GM18861 (cell line): ENCODE data around the gene PSMC3.

Source experiments
- ATAC-seq: cut with Tn5 transposase; IDR thresholded peaks from one replicate; pipeline ENCODE4 v1.9.1; 2021; ENCODE audit not compliant: unreplicated experiment

The PSMC3 gene

DNA sequence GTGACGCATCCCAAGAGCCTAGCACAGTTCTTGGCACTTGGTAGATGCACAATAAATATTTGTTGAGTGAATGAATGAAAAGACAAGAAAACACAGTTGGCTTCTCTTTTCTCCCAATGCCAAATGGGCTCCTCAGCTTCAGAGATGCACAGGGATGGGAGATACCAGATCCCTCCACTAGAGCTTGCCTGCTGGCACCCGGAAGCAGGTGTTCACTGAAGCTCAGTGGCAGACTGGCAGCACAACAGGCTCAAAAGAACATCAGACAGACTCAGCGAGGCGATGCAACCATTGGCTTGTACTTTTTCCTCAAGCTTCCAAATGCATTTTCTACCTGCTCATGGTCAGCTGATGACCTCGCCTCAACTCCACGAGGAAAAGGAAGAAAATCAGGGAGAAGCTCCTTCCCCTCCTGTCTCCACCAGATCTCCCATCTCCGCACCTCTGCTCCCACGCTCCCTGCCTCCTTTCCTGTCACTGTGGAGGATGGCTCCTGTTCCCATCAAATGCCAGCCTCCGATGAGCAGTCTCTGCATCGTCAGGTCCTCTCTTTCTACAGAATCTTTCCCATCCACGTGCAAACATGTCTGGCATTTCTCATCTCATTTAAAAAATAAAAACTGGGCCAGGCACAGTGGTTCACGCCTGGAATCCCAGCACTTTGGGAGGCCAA is 16.9 kb upstream of the PSMC3 start:
- ATAC-seq, result no peak

DNA sequence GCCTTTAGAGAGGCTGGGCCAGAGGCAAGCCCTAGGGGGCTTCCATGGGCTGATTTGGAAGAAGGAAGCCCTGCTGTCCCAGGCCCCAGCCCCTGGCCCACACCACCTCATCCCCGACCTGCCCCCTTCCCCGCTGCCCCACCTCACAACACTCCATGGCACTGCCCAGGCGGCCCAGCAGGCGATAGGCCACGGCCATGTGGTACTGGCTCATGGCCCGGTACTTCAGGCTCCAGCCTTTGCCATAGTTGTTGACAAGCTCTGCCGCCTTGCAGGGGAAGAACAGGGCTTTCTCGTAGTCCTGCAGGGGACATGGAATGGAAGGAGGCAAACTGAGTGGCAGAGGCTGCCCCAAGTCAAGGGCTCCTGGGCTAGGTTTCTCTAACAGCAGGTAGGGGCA is 16.3 kb upstream of the PSMC3 start:
- no peak for ATAC-seq

DNA sequence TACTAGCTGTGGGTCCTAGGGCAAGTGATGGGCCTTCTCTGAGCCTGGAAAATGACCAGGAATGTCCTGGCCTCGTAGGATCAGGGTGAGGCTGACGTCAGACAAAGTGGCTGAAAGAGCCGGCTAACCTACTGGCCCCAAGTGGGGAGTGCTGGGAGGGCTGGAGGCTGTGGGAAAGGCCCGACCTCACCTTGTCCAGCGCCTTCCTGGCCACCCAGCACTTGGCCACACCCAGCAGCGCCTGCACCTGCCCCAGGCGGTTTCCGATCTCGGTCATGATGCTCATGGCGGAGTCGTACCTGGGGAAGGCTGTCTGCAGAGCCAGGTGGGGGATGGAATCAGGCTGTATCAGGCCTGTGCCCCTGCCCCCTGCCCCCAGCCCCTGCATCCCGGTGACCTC is 15.2 kb upstream of the PSMC3 start:
- ATAC-seq, result no peak

DNA sequence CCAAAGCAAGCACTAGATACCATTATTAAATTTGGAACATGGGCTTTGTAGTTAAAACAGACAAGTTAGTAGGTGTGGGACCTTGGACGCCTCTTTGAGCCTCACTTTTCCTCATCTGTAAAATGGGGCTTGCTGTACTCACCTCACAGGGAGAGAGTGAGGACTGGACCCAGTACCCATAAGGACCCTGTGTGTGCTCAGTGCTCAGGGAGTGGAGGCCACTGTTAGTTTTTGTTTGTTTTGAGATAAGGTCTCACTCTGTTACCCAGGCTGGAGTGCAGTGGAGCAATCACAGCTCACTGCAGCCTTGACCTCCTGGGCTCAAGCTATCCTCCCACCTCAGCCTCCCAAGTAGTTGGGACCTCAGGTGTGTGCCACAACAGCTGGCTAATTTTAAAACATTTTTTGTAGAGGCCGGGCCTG is 13.8 kb upstream of the PSMC3 start:
- ATAC-seq, result no peak

DNA sequence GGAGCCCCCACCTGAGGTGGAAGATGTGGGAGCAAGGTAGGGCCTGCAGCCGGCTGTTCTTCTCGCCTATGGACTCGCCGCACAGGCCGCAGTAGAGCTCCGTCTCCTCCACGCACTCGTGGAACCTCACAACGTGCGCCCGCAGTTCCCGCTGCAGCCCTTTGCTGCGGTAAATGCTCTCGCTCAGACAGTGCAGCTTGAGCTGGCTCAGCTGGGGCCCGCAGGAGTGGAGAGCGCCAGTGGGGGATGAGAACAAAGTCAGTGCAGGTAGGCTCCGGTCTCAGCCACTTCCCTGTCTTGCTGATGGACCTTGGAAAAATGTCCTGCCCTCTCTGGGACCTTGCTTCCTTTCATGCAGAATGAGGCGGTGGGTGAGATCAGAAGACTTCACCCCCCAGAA is 12.5 kb upstream of the PSMC3 start:
- ATAC-seq, result no peak

DNA sequence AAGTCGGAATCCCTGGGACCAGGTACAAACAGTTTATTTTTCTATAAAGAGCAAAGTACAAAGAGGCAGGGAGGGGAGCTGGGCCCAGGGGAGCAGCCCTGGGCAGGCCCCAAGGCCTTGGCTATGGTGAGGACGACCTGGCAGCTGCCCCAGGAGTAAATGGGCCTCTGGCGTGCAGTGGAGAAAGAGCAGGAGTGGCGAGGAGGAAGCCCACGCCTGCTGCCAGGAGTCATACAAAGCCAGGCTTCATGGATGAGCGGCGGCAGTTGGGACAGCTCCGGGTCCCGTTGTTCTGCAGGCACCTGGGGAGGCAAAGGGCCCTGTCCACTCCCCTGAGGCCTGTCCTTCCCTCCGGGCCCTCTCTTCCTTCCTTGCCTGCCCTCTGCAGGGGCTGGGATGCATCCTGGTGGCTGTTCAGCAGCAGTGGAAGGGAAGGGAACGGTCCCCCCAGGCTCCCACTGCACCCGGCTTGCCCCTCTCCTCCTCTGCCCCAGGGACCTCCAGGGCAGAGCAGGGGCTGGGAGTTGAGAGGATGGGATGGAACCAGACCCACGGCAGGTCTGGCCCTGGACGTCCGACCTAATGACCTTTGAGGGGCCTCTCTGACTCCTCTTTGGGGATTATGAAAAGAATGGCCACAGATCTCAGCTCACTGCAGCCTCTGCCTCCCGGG is 11.6 kb upstream of the PSMC3 start:
- ATAC-seq, result no peak

DNA sequence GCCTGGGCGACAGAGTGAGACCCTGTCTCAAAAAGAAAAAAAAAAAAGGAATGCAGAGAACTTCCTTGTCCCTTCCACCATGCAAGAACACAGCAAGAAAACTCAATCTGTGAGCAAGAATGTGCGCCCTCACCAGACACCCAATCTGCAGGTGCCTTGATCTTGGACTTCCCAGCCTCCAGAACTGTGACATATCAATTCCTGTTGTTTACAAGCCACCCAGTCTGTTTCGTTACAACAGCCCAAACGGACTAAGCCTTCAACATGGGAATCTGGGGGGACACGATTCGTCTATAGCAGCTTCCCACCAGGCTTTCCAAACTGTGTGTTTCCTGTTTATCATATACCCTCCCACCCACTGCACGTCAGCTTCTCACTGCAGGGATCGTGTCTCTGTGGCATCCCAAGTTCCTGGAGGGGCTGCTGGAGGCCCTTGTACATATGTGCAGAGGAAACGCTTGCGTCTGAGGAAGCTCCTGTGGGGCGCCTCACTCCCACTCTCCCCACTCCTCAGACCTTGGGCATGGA is 11.0 kb upstream of the PSMC3 start:
- ATAC-seq, result no peak

DNA sequence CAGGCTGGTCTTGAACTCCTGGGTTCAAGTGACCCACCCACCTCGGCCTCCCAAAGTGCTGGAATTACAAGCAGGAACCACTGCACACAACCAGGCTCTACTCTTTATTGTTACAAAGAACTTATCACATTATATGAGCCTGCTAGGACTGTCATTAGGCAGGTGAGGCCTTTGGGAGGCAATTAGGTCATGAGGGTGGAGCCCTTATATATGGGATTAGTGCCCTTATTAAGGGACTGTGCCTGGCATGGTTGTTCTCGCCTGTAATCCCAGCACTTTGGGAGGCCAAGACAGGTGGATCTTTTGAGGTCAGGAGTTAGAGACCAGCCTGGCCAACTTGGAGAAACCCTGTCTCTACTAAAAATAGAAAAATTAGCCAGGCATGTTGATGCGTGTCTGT is 10.5 kb upstream of the PSMC3 start:
- ATAC-seq, result no peak

DNA sequence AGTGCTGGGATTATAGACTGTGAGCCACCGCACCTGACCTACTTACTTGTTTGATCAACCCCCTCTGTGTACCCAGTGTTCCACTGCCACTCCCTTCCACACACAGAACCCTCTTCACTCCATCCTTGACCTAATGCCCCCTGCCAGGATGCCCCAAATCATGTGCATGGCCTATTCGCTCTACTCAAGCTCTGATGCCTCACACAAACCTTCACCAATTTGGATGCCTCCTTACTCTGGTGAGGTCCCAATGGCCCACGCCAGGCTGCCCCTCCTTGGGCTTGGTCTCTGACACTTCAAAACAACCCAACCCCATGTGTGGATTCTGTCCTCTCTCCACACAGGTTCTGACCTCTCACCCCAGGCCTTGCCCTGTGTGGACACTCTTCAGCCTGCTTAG is 9.4 kb upstream of the PSMC3 start:
- ATAC-seq, result no peak

DNA sequence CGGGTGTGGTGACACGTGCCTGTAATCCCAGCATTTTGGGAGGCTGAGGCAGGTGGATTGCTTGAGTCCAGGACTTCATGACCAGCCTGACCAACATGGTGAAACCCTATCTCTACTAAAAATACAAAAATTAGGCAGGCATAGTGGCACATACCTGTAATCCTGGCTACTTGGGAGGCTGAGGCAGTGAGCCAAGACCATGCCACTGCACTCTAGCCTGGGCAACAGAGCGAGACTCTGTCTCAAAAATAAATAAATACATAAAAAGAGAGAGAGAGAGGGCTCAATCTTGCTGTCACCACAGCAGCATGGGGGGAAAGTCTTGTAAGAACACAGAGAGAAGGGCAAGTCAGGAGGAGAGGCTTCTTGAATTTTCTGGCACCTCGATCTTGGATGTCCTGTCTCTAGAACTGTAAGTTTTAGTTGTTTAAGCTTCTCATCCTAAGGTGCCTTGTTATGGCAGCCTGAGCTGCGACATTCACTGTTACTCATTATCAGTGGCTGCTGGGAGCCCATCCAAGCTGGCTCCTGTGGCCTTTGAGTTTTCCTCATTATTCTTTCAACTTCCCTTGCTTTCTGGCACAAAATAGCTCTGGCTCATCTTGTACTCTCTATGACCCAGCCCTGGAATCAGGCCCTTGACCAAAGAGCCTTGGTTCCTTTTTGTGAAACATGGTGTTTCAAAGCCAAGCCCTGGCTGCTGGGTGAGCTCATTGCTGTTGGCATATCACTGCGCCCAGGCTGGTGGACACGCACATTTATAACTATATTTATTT is 8.0 kb upstream of the PSMC3 start:
- ATAC-seq, result no peak

DNA sequence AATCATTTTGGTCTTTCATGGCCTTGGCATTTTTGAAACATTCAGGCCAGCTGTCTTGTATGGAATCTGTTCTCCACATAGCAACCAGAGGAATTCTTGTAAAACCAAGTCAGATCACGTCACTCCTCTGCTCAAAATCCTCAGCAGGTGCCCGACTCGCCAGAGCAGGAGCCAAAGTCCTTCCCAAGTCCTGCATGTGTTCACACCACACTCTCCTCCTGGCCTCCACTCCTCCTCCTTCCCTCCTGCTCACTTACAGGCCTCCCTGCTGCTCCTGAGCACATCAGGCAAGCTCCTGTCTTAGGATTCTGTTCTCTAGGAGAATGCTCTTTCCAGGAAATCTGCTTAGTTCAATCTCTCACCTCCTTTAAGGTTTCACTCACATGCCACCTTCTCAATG is 6.9 kb upstream of the PSMC3 start:
- no peak for ATAC-seq

DNA sequence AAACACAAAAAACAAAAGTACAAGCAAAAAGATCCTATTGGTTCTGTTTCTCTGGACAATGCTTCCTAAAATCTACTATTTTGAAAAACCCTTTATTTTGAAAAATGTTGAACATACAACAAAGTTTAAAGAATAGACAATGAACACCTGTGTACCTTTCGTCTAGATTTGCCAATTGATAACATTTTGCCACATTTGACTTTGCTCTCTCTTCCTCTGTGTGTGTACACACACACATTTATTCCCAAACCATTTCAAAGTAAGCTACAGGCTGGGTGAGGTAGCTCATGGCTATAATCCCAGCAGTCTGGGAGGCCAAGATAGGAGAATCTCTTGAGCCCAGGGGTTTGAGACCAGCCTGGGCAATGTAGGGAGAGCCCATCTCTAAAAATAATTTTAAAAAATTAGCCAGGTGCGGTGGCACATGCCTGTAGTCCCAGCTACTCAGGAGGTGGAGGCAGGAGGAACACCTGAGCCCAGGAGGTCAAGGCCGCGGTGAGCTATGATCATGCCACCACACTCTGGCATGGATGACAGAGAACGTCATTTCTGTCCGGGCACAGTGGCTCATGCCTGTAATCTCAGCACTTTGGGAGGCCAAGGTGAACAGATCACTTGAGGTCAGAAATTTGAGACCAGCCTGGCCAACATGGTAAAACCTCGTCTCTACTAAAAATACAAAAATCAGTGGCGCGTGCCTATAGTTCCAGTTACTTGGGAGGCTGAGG is 5.3 kb upstream of the PSMC3 start:
- no peak for ATAC-seq

DNA sequence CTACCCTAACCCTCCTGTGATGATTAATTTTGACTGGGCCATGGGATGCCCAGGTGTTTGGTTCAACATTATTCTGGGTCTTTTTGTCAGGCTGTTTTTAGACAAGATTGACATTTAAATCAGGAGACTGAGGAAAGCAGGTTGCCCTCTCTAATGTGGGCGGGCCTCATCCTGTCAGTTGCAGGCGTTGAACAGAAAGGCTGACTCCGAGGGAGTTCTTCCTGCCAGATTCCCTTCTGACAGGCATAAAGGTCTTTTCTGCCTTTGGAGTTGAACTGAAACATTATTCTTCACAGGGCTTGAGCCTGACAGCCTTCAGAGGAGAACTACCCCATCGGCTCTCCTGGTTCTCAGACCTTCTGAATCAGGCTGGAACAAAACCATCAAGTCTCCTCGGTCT is 4.3 kb upstream of the PSMC3 start:
- ATAC-seq, result no peak

DNA sequence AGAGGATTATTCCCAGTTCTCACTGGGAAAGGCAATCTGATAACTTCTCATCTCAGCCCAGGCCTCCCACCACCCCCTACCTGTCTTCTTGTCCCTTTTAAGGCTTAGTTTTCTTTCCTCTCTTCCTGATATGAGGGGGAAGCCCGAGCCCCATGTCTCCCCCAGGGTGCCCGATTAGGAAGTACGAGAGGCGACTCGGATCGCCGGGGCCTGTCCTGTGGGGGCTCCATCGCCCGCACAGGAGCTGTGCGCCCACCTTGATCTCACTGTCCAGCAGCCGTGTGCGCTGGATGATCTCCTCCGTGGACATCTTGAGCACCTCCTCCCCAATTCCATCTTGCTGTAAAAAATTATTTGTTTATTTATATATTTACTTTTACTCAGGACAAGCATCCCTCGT is 628 bp downstream of the PSMC3 start:
- no peak for ATAC-seq

DNA sequence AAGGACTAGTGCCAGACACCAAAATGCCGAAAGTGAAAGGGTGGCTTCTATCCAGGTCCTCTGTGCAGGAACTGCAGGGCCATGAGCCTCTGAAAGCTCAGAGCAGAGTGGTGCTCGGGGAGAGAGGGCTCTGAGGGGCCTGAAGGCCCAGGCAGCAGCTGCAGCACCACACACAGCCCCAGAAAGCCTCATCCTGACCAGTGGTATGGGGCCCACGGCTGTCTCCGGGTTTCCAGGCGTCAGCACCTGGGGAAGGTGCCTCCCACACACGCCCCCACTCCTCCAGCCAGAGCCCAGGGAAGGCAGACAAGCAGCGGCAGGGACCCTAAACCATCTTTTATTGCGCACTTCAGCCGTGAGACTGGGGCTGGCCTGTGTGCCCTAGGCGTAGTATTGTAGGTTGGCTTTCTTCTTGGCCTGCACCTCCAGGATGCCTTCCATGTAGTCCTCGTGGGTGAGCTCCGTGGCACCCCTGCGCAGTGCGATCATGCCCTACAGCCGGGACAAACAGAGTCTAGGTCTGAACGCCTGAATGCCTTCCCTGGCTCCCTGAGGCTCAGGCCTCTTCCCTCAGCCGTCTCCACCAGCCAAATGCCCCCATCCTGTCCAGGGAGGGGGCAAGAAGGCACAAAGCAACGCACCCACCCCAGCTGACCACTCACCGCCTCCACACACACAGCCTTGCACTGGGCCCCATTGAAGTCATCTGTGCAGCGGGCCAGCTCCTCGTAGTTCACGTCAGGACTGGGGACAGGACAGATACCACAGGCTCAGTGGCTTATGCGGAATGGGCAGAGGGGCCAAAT is 7.6 kb downstream of the PSMC3 start:
- ATAC-seq, result no peak

DNA sequence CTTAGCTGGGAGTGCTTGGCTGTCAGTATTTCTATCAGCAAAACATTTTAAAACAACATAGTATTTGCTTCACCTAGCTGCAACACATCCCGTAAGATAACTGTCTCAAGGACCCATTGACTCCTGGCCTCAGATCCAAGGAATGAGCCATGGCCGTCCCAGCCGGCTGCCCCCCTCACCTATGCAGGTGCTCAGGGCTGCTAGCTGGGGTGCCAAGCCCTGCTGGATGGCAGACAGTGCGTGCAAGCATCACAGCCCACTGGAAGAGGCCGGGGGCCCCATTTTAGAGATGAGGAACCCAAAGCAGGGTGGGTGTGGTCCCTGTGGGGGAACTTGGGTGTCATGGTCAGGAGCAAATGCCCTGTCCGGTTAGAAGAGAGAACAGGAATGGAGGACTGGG is 8.5 kb downstream of the PSMC3 start:
- no peak for ATAC-seq

DNA sequence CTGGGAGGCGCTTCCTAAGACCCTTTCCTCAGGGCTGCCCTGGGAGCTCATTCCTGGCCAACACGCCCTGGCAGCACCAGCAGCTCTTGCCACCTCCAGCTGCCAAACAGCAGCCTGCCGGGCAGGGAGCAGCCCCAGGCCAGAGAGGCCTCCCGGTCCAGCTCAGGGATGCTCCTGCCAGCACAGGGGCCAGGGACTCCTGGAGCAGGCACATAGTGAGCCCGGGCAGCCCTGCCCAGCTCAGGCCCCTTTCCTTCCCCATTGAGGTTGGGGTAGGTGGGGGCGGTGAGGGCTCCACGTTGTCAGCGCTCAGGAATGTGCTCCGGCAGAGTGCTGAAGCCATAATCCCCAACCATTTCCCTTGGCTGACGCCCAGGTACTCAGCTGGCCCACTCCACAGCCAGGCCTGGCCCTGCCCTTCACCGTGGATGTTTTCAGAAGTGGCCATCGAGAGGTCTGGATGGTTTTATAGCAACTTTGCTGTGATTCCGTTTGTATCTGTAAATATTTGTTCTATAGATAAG is 10.2 kb downstream of the PSMC3 start:
- ATAC-seq, result no peak

DNA sequence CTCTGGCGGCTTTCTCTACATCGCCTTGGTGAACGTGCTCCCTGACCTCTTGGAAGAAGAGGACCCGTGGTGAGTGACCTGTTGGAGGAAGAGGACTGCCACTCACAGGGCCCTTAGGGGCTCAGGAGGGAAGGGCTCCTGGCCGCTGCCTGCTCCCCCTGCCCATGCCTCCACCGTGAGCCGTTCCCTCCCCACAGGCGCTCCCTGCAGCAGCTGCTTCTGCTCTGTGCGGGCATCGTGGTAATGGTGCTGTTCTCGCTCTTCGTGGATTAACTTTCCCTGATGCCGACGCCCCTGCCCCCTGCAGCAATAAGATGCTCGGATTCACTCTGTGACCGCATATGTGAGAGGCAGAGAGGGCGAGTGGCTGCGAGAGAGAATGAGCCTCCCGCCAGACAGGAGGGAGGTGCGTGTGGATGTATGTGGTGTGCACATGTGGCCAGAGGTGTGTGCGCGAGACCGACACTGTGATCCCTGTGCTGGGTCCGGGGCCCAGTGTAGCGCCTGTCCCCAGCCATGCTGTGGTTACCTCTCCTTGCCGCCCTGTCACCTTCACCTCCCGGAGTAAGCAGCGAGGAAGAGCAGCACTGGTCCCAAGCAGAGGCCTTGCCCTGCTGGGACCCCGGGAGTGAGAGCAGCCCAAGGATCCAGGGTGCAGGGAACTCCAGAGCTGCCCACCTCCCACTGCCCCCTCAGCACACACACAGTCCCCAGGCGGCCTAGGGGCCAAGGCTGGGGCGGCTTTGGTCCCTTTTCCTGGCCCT is 11.0 kb downstream of the PSMC3 start:
- ATAC-seq, result no peak

DNA sequence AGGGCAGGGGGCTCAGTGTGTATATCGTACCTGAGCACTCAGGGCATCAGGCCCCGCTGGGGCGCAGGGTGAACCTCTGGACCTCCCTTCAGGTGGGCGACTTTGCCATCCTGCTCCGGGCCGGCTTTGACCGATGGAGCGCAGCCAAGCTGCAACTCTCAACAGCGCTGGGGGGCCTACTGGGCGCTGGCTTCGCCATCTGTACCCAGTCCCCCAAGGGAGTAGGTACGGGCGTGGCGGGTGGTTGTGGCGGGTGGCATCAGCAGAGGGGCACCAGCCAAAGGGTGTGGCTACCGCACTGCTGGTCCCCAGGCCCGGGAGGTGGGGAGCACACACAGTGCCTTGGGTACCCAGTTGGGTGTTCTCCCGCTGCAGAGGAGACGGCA is 11.6 kb downstream of the PSMC3 start:
- ATAC-seq, result no peak
